SW 1271 (cell line): ENCODE results near the gene CST9.
"Not testable (repeated sequence)": the region's sequence is repeated elsewhere in the genome, so short reads cannot be mapped to it uniquely, and the experiment has no call there.

ENCODE experiments used
- DNase-seq, 2 experiments: peaks; one replicate each; lab custom pipeline; 2025; lab: John Stamatoyannopoulos, UW

Gene CST9

GRCh38 chr20:23623666-23624323, 18.1 kb upstream of the CST9 start:
- DNase-seq, result no peak

- DNase-seq, result peak; percentile 30 to 71
These were observed 17.2 kb upstream of the CST9 start for GRCh38 chr20:23622839-23623343.

- not testable (repeated sequence) for DNase-seq
These were observed 16.7 kb upstream of the CST9 start for GRCh38 chr20:23622401-23622800.

GRCh38 chr20:23620670-23621386, 15.1 kb upstream of the CST9 start:
- not testable (repeated sequence) for DNase-seq

GRCh38 chr20:23614163-23614562, 8.4 kb upstream of the CST9 start:
- no peak for DNase-seq

GRCh38 chr20:23613676-23614075, 8.0 kb upstream of the CST9 start:
- no peak for DNase-seq

GRCh38 chr20:23612396-23612795, 6.7 kb upstream of the CST9 start:
- no peak for DNase-seq

- no peak for DNase-seq
These were observed 3.9 kb upstream of the CST9 start for GRCh38 chr20:23609486-23610109.

GRCh38 chr20:23608251-23608846, 2.6 kb upstream of the CST9 start:
- no peak for DNase-seq

- no peak for DNase-seq
These were observed 2.0 kb upstream of the CST9 start for GRCh38 chr20:23607497-23608245.

- DNase-seq, result peak; percentile 22 to 65
These were observed 934 bp upstream of the CST9 start for GRCh38 chr20:23606652-23607049.

- no peak for DNase-seq
These were observed 1.4 kb downstream of the CST9 start for GRCh38 chr20:23604306-23604705.

- DNase-seq, result no peak
These were observed 2.4 kb downstream of the CST9 start for GRCh38 chr20:23603321-23603720.

- no peak for DNase-seq
These were observed 3.0 kb downstream of the CST9 start for GRCh38 chr20:23602699-23603098.

- no peak for DNase-seq
These were observed 3.5 kb downstream of the CST9 start for GRCh38 chr20:23602241-23602640.

- DNase-seq, result no peak
These were observed 4.0 kb downstream of the CST9 start for GRCh38 chr20:23601715-23602114.

- no peak for DNase-seq
These were observed 7.2 kb downstream of the CST9 start for GRCh38 chr20:23598481-23598880.

GRCh38 chr20:23596579-23597250, 9.0 kb downstream of the CST9 start:
- no peak for DNase-seq

- no peak for DNase-seq
These were observed 9.8 kb downstream of the CST9 start for GRCh38 chr20:23595941-23596340.

- DNase-seq, result no peak
These were observed 17.0 kb downstream of the CST9 start for GRCh38 chr20:23588434-23589403.
